Stimulated activated CD8-positive, alpha-beta memory T cell treated with anti-CD3 and anti-CD28 coated beads, Interleukin-15, amount 100 ng/mL, for 1 hour (primary cell): ENCODE results near the gene OOSP2.

Experiments used
- DNase-seq: peaks from one replicate; pipeline ENCODE4 v3.0.0-alpha.2; 2020; ENCODE audit warnings: low read depth

Gene OOSP2

GRCh38 chr11:60080535-60080934 is 40.3 kb downstream of the OOSP2 start:
- DNase-seq = no peak

GRCh38 chr11:60084631-60085273 is 44.5 kb downstream of the OOSP2 start:
- no peak for DNase-seq

- DNase-seq = no peak
Measured at GRCh38 chr11:60085909-60086308, 45.7 kb downstream of the OOSP2 start.

GRCh38 chr11:60087239-60087638 is 47.0 kb downstream of the OOSP2 start:
- DNase-seq = no peak

GRCh38 chr11:60088364-60088763 is 48.2 kb downstream of the OOSP2 start, which contains the start of gene MS4A2:
Gene MS4A2, plus strand, starts transcription at chr11:60088664. Its CDS starts 102 bp downstream, at chr11:60088766.
- no peak for DNase-seq

- no peak for DNase-seq
Measured at GRCh38 chr11:60095477-60096120, 55.4 kb downstream of the OOSP2 start.

GRCh38 chr11:60097189-60097588 is 57.0 kb downstream of the OOSP2 start:
- no peak for DNase-seq
